Measurements from ENCODE around the gene RHCG. TPM values are rescaled to one million over a fixed set of nuclear protein-coding genes. Genes with fewer than 3 reads are reported as not detected.

Gene RHCG
- total RNA-seq, 2 donors from 2014 or later = not detected

GRCh38 chr15:89458440-89458839 lies 37.9 kb downstream of the RHCG start:
- Mint-ChIP-seq H3K9me3 (peaks cover 0 to 3% of the 10 kb centered on the region in 2 donors), H3K36me3 (ENCODE audit: insufficient read depth in 2 of 2) (peaks cover 0 to 2% of the 10 kb centered on the region in 2 donors), H3K4me3 (no peak overlapping the region), H3K4me1 (ENCODE audit: low read depth) (no peaks in the 10 kb centered on the region), H3K27ac (no peak overlapping the region), H3K27me3 (ENCODE audit: low read depth) (peaks cover 11% of the 10 kb centered on the region)
- ATAC-seq (replicated peaks in 1 of 2) = no peak
- no peak for DNase-seq

- Mint-ChIP-seq H3K36me3 (ENCODE audit: insufficient read depth in 2 of 2) (peaks cover 0 to 2% of the 10 kb centered on the region in 2 donors), H3K4me3 (no peak overlapping the region), H3K4me1 (ENCODE audit: low read depth) (no peaks in the 10 kb centered on the region), H3K9me3 (peaks cover 0 to 3% of the 10 kb centered on the region in 2 donors), H3K27me3 (ENCODE audit: low read depth) (peaks cover 22% of the 10 kb centered on the region), H3K27ac (no peak overlapping the region)
- DNase-seq (no peak), ATAC-seq (replicated peaks in 1 of 2) (no peak)
Observed at GRCh38 chr15:89457086-89457485, 39.3 kb downstream of the RHCG start.

GRCh38 chr15:89455535-89455934 lies 40.8 kb downstream of the RHCG start:
- peaks cover 0 to 2% of the 10 kb centered on the region in 2 donors for H3K36me3 Mint-ChIP-seq (ENCODE audit: insufficient read depth in 2 of 2)
- no peak overlapping the region for H3K4me3 Mint-ChIP-seq
- DNase-seq (no peak), ATAC-seq (replicated peaks in 1 of 2) (no peak)
- H3K9me3 Mint-ChIP-seq = peaks cover 0 to 3% of the 10 kb centered on the region in 2 donors
- H3K4me1 Mint-ChIP-seq (ENCODE audit: low read depth) = no peaks in the 10 kb centered on the region
- H3K27ac Mint-ChIP-seq = no peak overlapping the region
- H3K27me3 Mint-ChIP-seq (ENCODE audit: low read depth) = peaks cover 34% of the 10 kb centered on the region

- DNase-seq (no peak), ATAC-seq (replicated peaks in 1 of 2) (no peak)
- Mint-ChIP-seq H3K36me3 (ENCODE audit: insufficient read depth in 2 of 2) (peaks cover 0 to 2% of the 10 kb centered on the region in 2 donors), H3K27me3 (ENCODE audit: low read depth) (peaks cover 50% of the 10 kb centered on the region), H3K4me1 (ENCODE audit: low read depth) (no peaks in the 10 kb centered on the region), H3K4me3 (no peak overlapping the region), H3K9me3 (peaks cover 0 to 3% of the 10 kb centered on the region in 2 donors), H3K27ac (no peak overlapping the region)
Observed at GRCh38 chr15:89452330-89452836, 44.0 kb downstream of the RHCG start.

GRCh38 chr15:89451846-89452245 lies 44.5 kb downstream of the RHCG start:
- no peaks in the 10 kb centered on the region for H3K4me1 Mint-ChIP-seq (ENCODE audit: low read depth)
- no peak overlapping the region for H3K27ac Mint-ChIP-seq
- H3K9me3 Mint-ChIP-seq = peaks cover 0 to under 1% of the 10 kb centered on the region in 2 donors
- no peak overlapping the region for H3K4me3 Mint-ChIP-seq
- H3K27me3 Mint-ChIP-seq (ENCODE audit: low read depth) = peaks cover 52% of the 10 kb centered on the region
- H3K36me3 Mint-ChIP-seq (ENCODE audit: insufficient read depth in 2 of 2) = no peaks in the 10 kb centered on the region
- ATAC-seq (replicated peaks in 1 of 2) (no peak), DNase-seq (no peak)

GRCh38 chr15:89450076-89451006 lies 46.0 kb downstream of the RHCG start:
- ATAC-seq (replicated peaks in 1 of 2) (no peak), DNase-seq (no peak)
- Mint-ChIP-seq H3K4me3 (no peak overlapping the region), H3K9me3 (no peaks in the 10 kb centered on the region), H3K4me1 (ENCODE audit: low read depth) (no peaks in the 10 kb centered on the region), H3K36me3 (ENCODE audit: insufficient read depth in 2 of 2) (no peaks in the 10 kb centered on the region), H3K27ac (no peak overlapping the region), H3K27me3 (ENCODE audit: low read depth) (peaks cover 59% of the 10 kb centered on the region)

GRCh38 chr15:89448825-89449224 lies 47.6 kb downstream of the RHCG start:
- no peak overlapping the region for H3K27ac Mint-ChIP-seq
- ATAC-seq (replicated peaks in 1 of 2) = no peak
- no peak for DNase-seq
- H3K36me3 Mint-ChIP-seq (ENCODE audit: insufficient read depth in 2 of 2) = no peaks in the 10 kb centered on the region
- H3K9me3 Mint-ChIP-seq = no peaks in the 10 kb centered on the region
- H3K27me3 Mint-ChIP-seq (ENCODE audit: low read depth) = peaks cover 61% of the 10 kb centered on the region
- H3K4me1 Mint-ChIP-seq (ENCODE audit: low read depth) = no peaks in the 10 kb centered on the region
- H3K4me3 Mint-ChIP-seq = no peak overlapping the region

- DNase-seq (no peak), ATAC-seq (replicated peaks in 1 of 2) (no peak)
- H3K36me3 Mint-ChIP-seq (ENCODE audit: insufficient read depth in 2 of 2) = no peaks in the 10 kb centered on the region
- H3K4me1 Mint-ChIP-seq (ENCODE audit: low read depth) = no peaks in the 10 kb centered on the region
- H3K4me3 Mint-ChIP-seq = no peak overlapping the region
- no peaks in the 10 kb centered on the region for H3K9me3 Mint-ChIP-seq
- peaks cover 58% of the 10 kb centered on the region for H3K27me3 Mint-ChIP-seq (ENCODE audit: low read depth)
- no peak overlapping the region for H3K27ac Mint-ChIP-seq
Observed at GRCh38 chr15:89447676-89448075, 48.7 kb downstream of the RHCG start.

GRCh38 chr15:89446255-89446891 lies 50.0 kb downstream of the RHCG start:
- Mint-ChIP-seq H3K4me1 (ENCODE audit: low read depth) (no peaks in the 10 kb centered on the region), H3K9me3 (no peaks in the 10 kb centered on the region), H3K27ac (no peak overlapping the region), H3K27me3 (ENCODE audit: low read depth) (peaks cover 49% of the 10 kb centered on the region), H3K36me3 (ENCODE audit: insufficient read depth in 2 of 2) (no peaks in the 10 kb centered on the region), H3K4me3 (no peak overlapping the region)
- ATAC-seq (replicated peaks in 1 of 2) (peak; percentile 79 to 87), DNase-seq (peak in 1 of 2 donors; percentile 12)

GRCh38 chr15:89445518-89445917 lies 50.9 kb downstream of the RHCG start:
- Mint-ChIP-seq H3K27me3 (ENCODE audit: low read depth) (peaks cover 42% of the 10 kb centered on the region), H3K36me3 (ENCODE audit: insufficient read depth in 2 of 2) (no peaks in the 10 kb centered on the region), H3K27ac (no peak overlapping the region), H3K4me3 (no peak overlapping the region), H3K9me3 (no peaks in the 10 kb centered on the region), H3K4me1 (ENCODE audit: low read depth) (no peaks in the 10 kb centered on the region)
- DNase-seq = no peak
- no peak for ATAC-seq (replicated peaks in 1 of 2)

- DNase-seq (no peak), ATAC-seq (replicated peaks in 1 of 2) (no peak)
- H3K27me3 Mint-ChIP-seq (ENCODE audit: low read depth) = peaks cover 33% of the 10 kb centered on the region
- H3K4me3 Mint-ChIP-seq = no peak overlapping the region
- H3K9me3 Mint-ChIP-seq = no peaks in the 10 kb centered on the region
- no peaks in the 10 kb centered on the region for H3K4me1 Mint-ChIP-seq (ENCODE audit: low read depth)
- H3K36me3 Mint-ChIP-seq (ENCODE audit: insufficient read depth in 2 of 2) = no peaks in the 10 kb centered on the region
- no peak overlapping the region for H3K27ac Mint-ChIP-seq
Observed at GRCh38 chr15:89444241-89445225, 51.9 kb downstream of the RHCG start.

GRCh38 chr15:89443581-89443980 lies 52.8 kb downstream of the RHCG start:
- no peak overlapping the region for H3K4me3 Mint-ChIP-seq
- DNase-seq (no peak), ATAC-seq (replicated peaks in 1 of 2) (no peak)
- H3K27ac Mint-ChIP-seq = no peak overlapping the region
- H3K36me3 Mint-ChIP-seq (ENCODE audit: insufficient read depth in 2 of 2) = no peaks in the 10 kb centered on the region
- H3K9me3 Mint-ChIP-seq = no peaks in the 10 kb centered on the region
- no peaks in the 10 kb centered on the region for H3K4me1 Mint-ChIP-seq (ENCODE audit: low read depth)
- H3K27me3 Mint-ChIP-seq (ENCODE audit: low read depth) = peaks cover 29% of the 10 kb centered on the region

Data from activated T-cell treated with anti-CD3 and anti-CD28 coated beads, Interleukin-2, amount 50 U/mL, for 72 hours (primary cell).